Measurements from ENCODE around the gene ELOVL5.

ELOVL5 gene

GRCh38 chr6:53369876-53370515 lies 21.2 kb upstream of the ELOVL5 start:
- DNase-seq (ENCODE audit: low read depth), result no peak
- H3K4me3 ChIP-seq (ENCODE audit: low read depth, low read length), result no peak overlapping the region
- TF ChIP-seq CTCF (conservative IDR thresholded peaks at IDR 0.05; ENCODE audit: low read depth, low read length), result no peak

- no peak for TF ChIP-seq CTCF (conservative IDR thresholded peaks at IDR 0.05; ENCODE audit: low read depth, low read length)
- no peak for DNase-seq (ENCODE audit: low read depth)
- no peak overlapping the region for H3K4me3 ChIP-seq (ENCODE audit: low read depth, low read length)
These were observed 20.3 kb upstream of the ELOVL5 start for GRCh38 chr6:53369051-53369450.

- TF ChIP-seq CTCF (conservative IDR thresholded peaks at IDR 0.05; ENCODE audit: low read depth, low read length), result no peak
- no peak for DNase-seq (ENCODE audit: low read depth)
- H3K4me3 ChIP-seq (ENCODE audit: low read depth, low read length), result no peak overlapping the region
These were observed 17.4 kb upstream of the ELOVL5 start for GRCh38 chr6:53366128-53366641.

GRCh38 chr6:53363341-53364079 lies 14.8 kb upstream of the ELOVL5 start:
- DNase-seq (ENCODE audit: low read depth), result no peak
- H3K4me3 ChIP-seq (ENCODE audit: low read depth, low read length), result no peak overlapping the region
- no peak for TF ChIP-seq CTCF (conservative IDR thresholded peaks at IDR 0.05; ENCODE audit: low read depth, low read length)

GRCh38 chr6:53361549-53362031 lies 12.8 kb upstream of the ELOVL5 start:
- DNase-seq (ENCODE audit: low read depth), result no peak
- no peak for TF ChIP-seq CTCF (conservative IDR thresholded peaks at IDR 0.05; ENCODE audit: low read depth, low read length)
- H3K4me3 ChIP-seq (ENCODE audit: low read depth, low read length), result no peak overlapping the region

DNA sequence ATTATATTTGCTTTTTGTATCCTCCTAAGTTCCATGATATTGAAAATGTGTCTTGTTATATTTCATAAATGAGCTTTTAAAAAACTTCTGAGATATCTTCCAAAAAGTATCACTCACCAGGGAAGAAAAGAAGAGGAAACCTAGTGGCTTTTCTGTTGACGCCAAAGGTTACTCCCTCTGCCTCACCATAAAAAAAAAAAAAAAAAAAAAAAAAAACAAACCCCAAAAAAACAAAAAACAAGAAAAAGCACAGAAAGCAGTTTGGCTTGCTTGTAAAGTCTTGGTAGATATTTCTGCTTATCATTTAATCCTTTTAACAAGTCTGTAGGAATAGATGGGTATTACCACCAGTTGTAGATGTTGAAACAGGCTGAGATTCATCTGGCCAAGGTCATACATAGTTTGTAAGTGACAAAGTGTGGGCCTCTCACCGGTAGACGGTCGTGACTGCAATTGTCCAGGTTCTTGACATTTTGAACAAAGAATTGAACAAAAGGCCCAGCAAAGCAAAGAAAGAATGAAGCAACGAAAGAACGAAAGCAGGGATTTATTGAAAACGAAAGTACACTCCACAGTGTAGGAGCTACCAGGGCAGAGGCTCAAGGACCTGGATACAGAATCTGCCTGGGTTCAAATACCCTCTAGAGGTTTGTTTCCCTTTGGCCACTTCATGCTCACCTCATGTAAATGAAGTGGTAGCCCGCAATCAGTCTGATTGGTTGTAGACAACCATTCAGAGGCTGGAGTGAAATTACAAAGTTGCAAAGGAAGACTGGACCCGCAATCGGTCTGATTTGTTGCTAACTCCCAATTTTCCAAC lies 11.6 kb upstream of the ELOVL5 start:
- peak; percentile 51 for DNase-seq (ENCODE audit: low read depth)
- H3K4me3 ChIP-seq (ENCODE audit: low read depth, low read length), result peak overlapping the region; percentile 62
- TF ChIP-seq CTCF (conservative IDR thresholded peaks at IDR 0.05; ENCODE audit: low read depth, low read length), result no peak
